HepG2 (cell line): Measurements from ENCODE around the gene GATAD2B. TPM values are rescaled to one million over a fixed set of nuclear protein-coding genes. Genes with fewer than 3 reads are reported as not detected.

Experiments
- CREBL2 ChIP-seq: sonication (generic); formaldehyde crosslinking; IDR thresholded peaks from 2 replicates; pipeline ENCODE4 v1.8.1; 2023; ENCODE audit warnings: missing genetic modification reagents, mild to moderate bottlenecking, borderline replicate concordance
- HNRNPL ChIP-seq: fragments of 200-400 bp; formaldehyde crosslinking; IDR thresholded peaks from 2 replicates; pipeline ENCODE4 v1.6.1; 2017; ENCODE audit warnings: mild to moderate bottlenecking, low read depth, low read length
- NFYC ChIP-seq: IDR thresholded peaks from 2 replicates; pipeline ENCODE4 v1.6.1; 2016; ENCODE audit warnings: missing genetic modification reagents, missing compliant biosample characterization
- SYNCRIP ChIP-seq: fragments of 200-400 bp; formaldehyde crosslinking; IDR thresholded peaks from 2 replicates; pipeline ENCODE4 v1.6.1; 2018; ENCODE audit warnings: mild to moderate bottlenecking, low read depth, low read length; ENCODE audit not compliant: insufficient read depth
- TARDBP ChIP-seq: sonication (generic); formaldehyde crosslinking; IDR thresholded peaks from 2 replicates; pipeline ENCODE4 v1.8.0; 2022; ENCODE audit warnings: mild to moderate bottlenecking, missing genetic modification reagents
- TRAFD1 ChIP-seq: sonication (generic); formaldehyde crosslinking; IDR thresholded peaks from 2 replicates; pipeline ENCODE4 v1.5.1; 2020; ENCODE audit warnings: missing genetic modification reagents, mild to moderate bottlenecking, borderline replicate concordance
- ZKSCAN8 ChIP-seq: IDR thresholded peaks from 2 replicates; pipeline ENCODE4 v1.6.1; 2016; ENCODE audit warnings: borderline replicate concordance, missing genetic modification reagents, missing compliant biosample characterization
- ZNF383 ChIP-seq: sonication (generic); formaldehyde crosslinking; IDR thresholded peaks from 2 replicates; pipeline ENCODE4 v1.4.0; 2020; ENCODE audit warnings: missing genetic modification reagents, mild to moderate bottlenecking, borderline replicate concordance
- ZNF879 ChIP-seq: sonication (generic); formaldehyde crosslinking; IDR thresholded peaks from 2 replicates; pipeline ENCODE4 v1.8.1; 2023; ENCODE audit warnings: missing genetic modification reagents
- polyA plus RNA-seq, 8 experiments: library from polyadenylated mRNA; depleted of rRNA in 3 of 8; stranded (reverse) in 7 of 8; unstranded in 1 of 8; fragments of >200 nt; fragmentation: Illumina TruSeq in 4 of 8; extraction: Trizol in 4 of 8; gene quantifications; 2 replicates each; pipeline versions ENCODE4 v1.2.1 to v1.2.3, GENCODE V29; 2011 to 2016; ENCODE audit warnings: low read depth in 4 of 8, missing spikeins in 1 of 8, mixed read lengths in 1 of 8; ENCODE audit not compliant: insufficient read depth in 1 of 8
- total RNA-seq, 5 experiments: library from RNA; depleted of rRNA; stranded (reverse); fragments of >200 nt; fragmentation: Illumina TruSeq; extraction: Trizol; gene quantifications; 2 replicates each; pipeline ENCODE4 v1.2.3, GENCODE V29; 2016; ENCODE audit warnings: low read depth in 1 of 5
- TF ChIP-seq, protein P1 (sequence below): sonication (generic); formaldehyde crosslinking; IDR thresholded peaks from 2 replicates; pipeline ENCODE4 v1.4.0; 2020; ENCODE audit warnings: missing genetic modification reagents, mild to moderate bottlenecking, borderline replicate concordance
- TF ChIP-seq, protein P2 (sequence below), 2 experiments: IDR thresholded peaks; 2 replicates each; pipeline ENCODE4 v1.6.1; 2011 to 2012; ENCODE audit warnings: low read length in 2 of 2, borderline replicate concordance in 1 of 2, low read depth in 1 of 2, mild to moderate bottlenecking in 1 of 2, moderate library complexity in 1 of 2
- TF ChIP-seq, protein P3 (sequence below): sonication (generic); formaldehyde crosslinking; IDR thresholded peaks from 2 replicates; pipeline ENCODE4 v1.4.0; 2020; ENCODE audit warnings: missing genetic modification reagents, borderline replicate concordance

GATAD2B gene
- total and polyA plus RNA-seq, 2 of the 13 experiments (the other 11 are each of a cell fraction or from before 2014, with no cell fraction given), result 3.2 to 5.2 TPM

DNA sequence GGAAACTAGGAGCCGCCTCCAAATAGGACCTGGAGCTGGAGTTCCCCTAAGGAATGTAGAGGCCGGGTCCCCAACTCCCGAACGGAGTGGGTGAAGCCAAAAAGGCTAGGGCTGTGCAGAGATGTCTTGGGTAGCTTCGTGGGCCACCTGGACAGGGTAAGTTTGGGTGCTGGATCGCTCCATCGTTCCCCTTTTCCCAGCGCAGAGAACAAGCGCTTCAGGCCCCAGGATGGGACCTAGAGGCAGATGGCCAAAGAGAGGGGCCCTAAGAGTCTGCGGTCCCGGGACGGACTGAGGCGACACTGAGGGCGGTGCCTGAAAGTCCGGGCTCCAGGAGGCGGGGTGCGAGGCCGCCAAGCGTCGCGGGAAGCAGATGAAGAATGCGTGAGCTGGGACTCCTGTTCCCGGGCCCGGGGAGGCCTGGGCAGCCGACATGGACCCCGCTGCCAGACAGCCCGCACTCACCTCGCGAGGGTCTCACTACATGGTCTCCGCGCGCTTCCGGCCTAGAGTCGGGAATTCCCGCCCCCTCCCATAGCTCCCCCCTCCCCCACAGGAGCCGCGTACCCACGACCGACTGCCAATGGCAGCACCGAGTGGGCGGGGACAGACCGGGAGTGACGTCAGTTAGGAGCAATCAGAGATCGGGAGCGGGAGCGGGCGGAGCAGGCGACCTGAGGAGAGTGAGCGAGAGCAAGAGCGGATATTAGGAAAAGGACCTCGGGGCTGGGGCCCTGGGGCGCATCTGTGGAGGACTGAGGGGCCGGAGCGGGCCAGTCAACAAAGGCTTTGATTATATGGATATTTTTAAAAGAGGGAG is 40.5 kb upstream of the GATAD2B start, which contains the start of gene SLC39A1 (continued):
- no peak for TF ChIP-seq ZNF879 (CRISPR knock-in tag)
- TF ChIP-seq NFYC (CRISPR knock-in tag), result peak; percentile 93
- no peak for TF ChIP-seq CREBL2 (CRISPR knock-in tag)
- TF ChIP-seq HNRNPL, result no peak
- TF ChIP-seq, protein P1, sequence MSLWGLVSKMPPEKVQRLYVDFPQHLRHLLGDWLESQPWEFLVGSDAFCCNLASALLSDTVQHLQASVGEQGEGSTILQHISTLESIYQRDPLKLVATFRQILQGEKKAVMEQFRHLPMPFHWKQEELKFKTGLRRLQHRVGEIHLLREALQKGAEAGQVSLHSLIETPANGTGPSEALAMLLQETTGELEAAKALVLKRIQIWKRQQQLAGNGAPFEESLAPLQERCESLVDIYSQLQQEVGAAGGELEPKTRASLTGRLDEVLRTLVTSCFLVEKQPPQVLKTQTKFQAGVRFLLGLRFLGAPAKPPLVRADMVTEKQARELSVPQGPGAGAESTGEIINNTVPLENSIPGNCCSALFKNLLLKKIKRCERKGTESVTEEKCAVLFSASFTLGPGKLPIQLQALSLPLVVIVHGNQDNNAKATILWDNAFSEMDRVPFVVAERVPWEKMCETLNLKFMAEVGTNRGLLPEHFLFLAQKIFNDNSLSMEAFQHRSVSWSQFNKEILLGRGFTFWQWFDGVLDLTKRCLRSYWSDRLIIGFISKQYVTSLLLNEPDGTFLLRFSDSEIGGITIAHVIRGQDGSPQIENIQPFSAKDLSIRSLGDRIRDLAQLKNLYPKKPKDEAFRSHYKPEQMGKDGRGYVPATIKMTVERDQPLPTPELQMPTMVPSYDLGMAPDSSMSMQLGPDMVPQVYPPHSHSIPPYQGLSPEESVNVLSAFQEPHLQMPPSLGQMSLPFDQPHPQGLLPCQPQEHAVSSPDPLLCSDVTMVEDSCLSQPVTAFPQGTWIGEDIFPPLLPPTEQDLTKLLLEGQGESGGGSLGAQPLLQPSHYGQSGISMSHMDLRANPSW (CRISPR knock-in tag), result no peak; the same call in 1 of the 2 replicates
- no peak for TF ChIP-seq SYNCRIP
- no peak for TF ChIP-seq ZKSCAN8 (CRISPR knock-in tag)
- no peak for TF ChIP-seq TRAFD1
- peak; percentile 9; the same call in 1 of the 2 replicates for TF ChIP-seq TARDBP (CRISPR knock-in tag)
- TF ChIP-seq ZNF383, result no peak
- TF ChIP-seq, protein P2, sequence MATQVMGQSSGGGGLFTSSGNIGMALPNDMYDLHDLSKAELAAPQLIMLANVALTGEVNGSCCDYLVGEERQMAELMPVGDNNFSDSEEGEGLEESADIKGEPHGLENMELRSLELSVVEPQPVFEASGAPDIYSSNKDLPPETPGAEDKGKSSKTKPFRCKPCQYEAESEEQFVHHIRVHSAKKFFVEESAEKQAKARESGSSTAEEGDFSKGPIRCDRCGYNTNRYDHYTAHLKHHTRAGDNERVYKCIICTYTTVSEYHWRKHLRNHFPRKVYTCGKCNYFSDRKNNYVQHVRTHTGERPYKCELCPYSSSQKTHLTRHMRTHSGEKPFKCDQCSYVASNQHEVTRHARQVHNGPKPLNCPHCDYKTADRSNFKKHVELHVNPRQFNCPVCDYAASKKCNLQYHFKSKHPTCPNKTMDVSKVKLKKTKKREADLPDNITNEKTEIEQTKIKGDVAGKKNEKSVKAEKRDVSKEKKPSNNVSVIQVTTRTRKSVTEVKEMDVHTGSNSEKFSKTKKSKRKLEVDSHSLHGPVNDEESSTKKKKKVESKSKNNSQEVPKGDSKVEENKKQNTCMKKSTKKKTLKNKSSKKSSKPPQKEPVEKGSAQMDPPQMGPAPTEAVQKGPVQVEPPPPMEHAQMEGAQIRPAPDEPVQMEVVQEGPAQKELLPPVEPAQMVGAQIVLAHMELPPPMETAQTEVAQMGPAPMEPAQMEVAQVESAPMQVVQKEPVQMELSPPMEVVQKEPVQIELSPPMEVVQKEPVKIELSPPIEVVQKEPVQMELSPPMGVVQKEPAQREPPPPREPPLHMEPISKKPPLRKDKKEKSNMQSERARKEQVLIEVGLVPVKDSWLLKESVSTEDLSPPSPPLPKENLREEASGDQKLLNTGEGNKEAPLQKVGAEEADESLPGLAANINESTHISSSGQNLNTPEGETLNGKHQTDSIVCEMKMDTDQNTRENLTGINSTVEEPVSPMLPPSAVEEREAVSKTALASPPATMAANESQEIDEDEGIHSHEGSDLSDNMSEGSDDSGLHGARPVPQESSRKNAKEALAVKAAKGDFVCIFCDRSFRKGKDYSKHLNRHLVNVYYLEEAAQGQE (IDR thresholded peaks at IDR 0.05; ENCODE audit: borderline replicate concordance in 1 of 2, low read depth in 1 of 2, low read length in 2 of 2), result 0 out of 4 replicates have a peak, but pooled peaks of 1 of the 2 experiments have one; percentile 5
- TF ChIP-seq, protein P3, sequence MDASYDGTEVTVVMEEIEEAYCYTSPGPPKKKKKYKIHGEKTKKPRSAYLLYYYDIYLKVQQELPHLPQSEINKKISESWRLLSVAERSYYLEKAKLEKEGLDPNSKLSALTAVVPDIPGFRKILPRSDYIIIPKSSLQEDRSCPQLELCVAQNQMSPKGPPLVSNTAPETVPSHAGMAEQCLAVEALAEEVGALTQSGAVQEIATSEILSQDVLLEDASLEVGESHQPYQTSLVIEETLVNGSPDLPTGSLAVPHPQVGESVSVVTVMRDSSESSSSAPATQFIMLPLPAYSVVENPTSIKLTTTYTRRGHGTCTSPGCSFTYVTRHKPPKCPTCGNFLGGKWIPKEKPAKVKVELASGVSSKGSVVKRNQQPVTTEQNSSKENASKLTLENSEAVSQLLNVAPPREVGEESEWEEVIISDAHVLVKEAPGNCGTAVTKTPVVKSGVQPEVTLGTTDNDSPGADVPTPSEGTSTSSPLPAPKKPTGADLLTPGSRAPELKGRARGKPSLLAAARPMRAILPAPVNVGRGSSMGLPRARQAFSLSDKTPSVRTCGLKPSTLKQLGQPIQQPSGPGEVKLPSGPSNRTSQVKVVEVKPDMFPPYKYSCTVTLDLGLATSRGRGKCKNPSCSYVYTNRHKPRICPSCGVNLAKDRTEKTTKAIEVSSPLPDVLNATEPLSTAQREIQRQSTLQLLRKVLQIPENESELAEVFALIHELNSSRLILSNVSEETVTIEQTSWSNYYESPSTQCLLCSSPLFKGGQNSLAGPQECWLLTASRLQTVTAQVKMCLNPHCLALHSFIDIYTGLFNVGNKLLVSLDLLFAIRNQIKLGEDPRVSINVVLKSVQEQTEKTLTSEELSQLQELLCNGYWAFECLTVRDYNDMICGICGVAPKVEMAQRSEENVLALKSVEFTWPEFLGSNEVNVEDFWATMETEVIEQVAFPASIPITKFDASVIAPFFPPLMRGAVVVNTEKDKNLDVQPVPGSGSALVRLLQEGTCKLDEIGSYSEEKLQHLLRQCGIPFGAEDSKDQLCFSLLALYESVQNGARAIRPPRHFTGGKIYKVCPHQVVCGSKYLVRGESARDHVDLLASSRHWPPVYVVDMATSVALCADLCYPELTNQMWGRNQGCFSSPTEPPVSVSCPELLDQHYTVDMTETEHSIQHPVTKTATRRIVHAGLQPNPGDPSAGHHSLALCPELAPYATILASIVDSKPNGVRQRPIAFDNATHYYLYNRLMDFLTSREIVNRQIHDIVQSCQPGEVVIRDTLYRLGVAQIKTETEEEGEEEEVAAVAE (CRISPR knock-in tag), result 0 out of 2 replicates have a peak, but pooled peaks have one; percentile 26
